IPS-18c (cell line): Measurements from ENCODE around the gene MPDZ.

Experiments used
- H3K4me3 ChIP-seq: 2 replicates; pipeline ENCODE4 v1.7.0; 2013; ENCODE audit warnings: low read depth, mild to moderate bottlenecking, low read length, moderate library complexity; ENCODE audit not compliant: insufficient read depth
- H3K9me3 ChIP-seq: one replicate; pipeline ENCODE4 v1.6.1; 2013; ENCODE audit warnings: mild to moderate bottlenecking, low read length, moderate library complexity; ENCODE audit not compliant: control insufficient read depth, insufficient read depth

Gene MPDZ

DNA sequence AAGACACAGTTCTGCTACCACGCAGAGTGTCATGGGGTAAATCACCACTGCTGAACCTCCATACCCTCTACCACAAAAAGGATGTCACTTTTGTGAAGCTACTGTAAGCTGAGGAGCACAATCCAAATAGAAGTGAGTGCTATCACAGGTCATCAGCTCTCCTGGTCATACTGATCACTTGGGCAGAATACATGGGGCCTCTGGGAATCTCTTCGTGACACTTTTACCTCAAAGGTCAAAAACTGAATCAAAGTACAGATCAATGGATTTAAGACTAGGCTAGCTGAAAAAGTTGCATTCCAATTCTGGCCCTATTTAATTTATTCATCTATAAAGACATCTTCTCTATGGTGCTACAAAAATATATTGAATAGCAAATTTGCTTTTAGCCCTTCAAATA is 115.5 kb downstream of the MPDZ start:
- no peak overlapping the region for H3K4me3 ChIP-seq
- H3K9me3 ChIP-seq = no peaks in the 10 kb centered on the region

DNA sequence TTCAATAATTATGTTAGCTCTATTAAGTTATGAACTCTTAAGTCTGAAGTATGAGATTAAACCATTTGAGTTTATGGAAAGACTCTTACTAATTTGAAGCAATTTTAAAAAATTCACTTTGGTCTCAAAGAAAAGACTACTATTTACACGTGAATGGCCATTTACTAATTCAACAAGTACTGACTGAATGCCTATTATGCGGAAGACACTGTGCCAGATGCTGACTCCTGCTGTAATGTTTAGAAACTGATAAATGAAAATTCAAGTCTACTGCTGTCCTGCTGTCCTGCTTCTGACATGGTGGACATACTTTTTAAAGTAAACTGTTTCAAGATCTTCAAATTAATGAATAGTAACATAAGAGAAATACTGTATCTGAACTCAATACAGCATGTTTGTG is 116.2 kb downstream of the MPDZ start:
- Histone ChIP-seq H3K9me3 (no peaks in the 10 kb centered on the region), H3K4me3 (no peak overlapping the region)

DNA sequence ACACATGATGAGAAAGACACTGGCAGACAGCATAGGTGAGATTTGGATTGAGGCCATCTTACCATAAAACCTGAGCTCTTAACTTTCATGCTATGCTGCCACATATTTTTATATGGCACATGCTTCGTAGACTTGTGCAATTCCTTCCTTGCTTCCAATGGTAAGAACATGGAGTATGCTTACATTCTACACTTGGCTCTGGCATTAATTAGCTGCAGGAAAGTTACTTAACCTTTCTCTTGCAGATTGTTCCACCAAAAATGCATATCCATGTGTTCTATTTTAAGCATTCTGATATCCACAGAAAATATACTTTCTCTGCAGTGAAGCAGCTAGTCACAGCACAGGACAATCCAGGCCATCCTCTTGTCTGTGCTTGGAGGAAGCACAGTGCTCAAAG is 119.4 kb downstream of the MPDZ start:
- H3K4me3 ChIP-seq = no peak overlapping the region
- no peaks in the 10 kb centered on the region for H3K9me3 ChIP-seq

DNA sequence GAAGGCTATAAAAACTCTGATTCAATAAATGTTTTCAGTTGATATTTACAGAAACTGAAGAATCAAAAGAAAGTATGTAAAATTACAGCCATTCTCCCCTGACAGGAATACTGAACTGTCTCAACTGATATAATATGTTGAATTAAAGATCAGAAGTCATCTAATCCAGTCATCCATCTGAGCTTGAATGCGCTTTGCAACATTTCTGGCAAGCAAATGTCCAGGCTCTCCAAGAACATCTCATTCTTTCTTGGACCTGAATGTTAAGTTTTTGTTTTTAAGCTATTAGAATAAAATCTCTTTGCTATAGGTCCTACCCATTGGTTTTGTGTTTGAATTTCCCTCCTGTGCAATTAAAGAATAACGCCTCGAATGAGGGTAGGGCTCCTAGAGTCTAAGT is 120.5 kb downstream of the MPDZ start:
- H3K9me3 ChIP-seq = no peaks in the 10 kb centered on the region
- no peak overlapping the region for H3K4me3 ChIP-seq

DNA sequence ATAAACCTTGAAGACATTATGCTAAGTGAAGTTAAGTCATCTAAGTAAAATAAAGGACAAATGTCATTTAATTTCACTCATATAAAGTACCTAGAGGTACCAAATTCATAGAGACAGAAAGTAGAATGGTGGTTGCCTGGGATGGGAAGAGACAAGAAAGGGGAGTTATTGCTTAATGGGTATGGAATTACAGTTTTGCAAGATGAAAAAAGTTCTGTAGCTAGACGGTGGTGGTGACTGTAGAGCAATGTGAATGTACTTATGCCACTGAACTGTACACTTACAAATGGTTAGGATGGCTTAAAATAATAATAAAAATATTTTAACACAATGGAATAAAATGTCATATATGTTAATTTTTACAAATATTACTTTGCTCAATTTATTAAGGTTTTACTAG is 128.0 kb downstream of the MPDZ start:
- H3K4me3 ChIP-seq = no peak overlapping the region

DNA sequence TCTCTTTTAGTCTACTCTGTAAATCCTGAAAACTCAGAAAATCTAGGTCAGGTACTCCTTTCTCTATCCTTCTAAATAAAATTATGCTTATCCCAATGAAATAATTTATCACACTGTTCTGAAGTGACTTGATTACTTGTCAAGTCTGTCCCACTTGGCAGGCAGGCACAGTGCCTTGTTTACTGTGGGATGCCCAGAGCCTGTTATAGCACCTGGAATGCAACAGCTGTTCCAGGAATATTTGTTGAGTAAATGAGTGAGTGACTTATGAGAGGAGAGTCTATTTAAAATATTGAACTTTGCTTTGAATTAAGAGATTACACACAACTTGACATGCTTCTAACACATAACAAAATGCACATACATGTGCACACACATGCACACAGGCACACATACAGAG is 130.0 kb downstream of the MPDZ start:
- H3K9me3 ChIP-seq = no peaks in the 10 kb centered on the region
- H3K4me3 ChIP-seq = no peak overlapping the region

More for the DNA sequence above, 128.0 kb downstream of the MPDZ start:
- no peaks in the 10 kb centered on the region for H3K9me3 ChIP-seq

DNA sequence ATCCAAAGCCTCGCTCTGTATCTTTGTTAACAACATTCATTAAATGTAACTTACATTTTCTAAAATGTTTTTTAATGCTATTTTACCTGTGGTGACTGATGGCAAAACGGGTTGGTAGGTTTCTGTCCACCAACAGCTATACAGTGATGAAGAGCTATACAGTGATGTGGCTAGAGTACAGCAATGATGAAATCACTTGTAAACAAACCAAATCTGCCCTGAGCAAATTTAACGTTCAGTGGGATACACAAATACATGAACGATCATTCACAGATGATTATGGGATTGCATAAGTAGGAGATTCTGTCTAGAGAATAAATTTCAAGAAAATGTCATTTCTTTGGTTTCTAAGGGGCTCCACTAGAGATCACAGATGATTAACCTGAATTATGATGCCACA is 132.7 kb downstream of the MPDZ start:
- Histone ChIP-seq H3K9me3 (no peaks in the 10 kb centered on the region), H3K4me3 (no peak overlapping the region)

DNA sequence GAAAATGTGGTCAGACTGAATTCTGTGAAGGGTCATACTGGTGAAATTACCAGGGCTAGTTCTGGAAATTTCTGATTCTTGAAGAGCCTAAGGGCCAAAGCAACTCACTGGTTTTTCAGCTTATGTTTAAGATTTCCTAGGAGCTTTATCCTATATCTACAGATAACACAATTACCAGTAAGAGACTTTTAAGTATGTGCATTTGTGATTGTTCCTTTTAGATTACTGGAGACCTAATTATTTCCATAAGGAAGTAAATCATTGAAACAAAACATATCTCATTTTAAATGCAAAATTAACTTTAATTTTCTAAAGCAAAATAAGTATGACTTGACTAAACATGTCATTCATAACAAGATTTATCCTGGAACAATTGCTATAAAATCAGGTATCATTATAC is 134.2 kb downstream of the MPDZ start:
- H3K9me3 ChIP-seq = no peaks in the 10 kb centered on the region
- no peak overlapping the region for H3K4me3 ChIP-seq

DNA sequence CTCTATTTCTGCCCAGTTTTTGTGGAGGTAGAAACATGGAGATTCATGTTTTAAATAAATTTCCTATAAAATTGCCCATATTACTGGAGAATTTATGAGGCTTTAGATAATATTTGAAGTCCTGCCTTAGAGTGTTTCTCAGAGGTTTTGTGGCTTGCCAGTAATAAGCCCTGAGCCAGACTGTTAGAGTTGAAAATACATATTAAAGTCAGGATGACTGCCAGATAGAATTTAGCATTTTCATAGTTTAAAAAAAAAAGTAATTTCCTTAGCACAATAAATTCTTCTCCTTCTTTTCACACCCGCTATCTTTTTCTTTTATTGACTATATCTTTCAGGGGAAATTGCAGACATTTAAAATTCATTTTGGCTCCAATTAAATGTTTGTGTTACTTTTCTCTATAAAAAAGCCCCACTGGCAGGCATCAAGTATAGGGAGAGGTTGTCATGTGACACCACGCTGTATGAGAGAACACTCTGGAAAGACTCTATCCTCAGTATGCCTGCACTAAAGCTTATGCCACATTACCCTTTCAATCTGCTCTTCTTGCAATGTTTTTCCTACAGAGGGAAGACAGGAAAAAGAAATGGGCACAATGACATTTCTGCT is 135.2 kb downstream of the MPDZ start:
- Histone ChIP-seq H3K4me3 (no peak overlapping the region), H3K9me3 (no peaks in the 10 kb centered on the region)

DNA sequence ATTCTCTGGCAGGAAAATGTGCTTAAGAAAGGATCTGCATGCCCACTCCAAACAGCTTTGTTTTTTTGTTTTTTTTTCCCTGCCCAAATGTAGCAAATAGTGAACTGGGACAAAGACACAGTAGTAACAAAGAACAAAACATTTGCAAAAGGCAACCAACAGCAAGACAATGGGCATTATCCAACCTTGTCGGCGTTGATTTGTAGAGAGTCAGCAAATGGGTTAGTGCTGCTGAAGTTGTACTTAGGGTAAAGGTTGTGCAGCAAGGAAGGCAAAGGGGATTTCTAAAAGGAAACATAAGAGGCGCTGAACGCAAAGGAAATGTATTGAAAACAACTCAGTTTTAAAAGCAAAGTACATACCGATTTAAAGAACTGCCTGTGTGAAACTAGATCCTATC is 136.2 kb downstream of the MPDZ start:
- Histone ChIP-seq H3K4me3 (no peak overlapping the region), H3K9me3 (no peaks in the 10 kb centered on the region)

DNA sequence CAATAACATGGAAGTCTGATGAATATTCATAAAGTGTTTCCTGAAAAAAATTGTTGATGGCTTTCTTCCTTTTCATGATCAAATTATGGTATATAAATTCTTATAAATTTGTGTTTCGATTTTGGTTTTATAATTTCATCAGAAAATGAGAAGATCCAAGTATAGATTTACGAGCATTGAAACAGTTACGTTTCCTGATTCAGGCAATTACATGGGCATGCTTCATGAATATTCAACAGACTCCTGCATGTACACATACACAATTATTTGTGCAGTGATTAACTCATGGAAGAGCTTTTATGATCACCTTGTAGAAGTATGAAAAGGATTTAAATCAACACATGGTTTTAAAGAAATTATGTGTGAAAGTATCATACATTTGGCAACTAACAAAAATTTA is 136.7 kb downstream of the MPDZ start:
- H3K9me3 ChIP-seq = no peaks in the 10 kb centered on the region
- no peak overlapping the region for H3K4me3 ChIP-seq

DNA sequence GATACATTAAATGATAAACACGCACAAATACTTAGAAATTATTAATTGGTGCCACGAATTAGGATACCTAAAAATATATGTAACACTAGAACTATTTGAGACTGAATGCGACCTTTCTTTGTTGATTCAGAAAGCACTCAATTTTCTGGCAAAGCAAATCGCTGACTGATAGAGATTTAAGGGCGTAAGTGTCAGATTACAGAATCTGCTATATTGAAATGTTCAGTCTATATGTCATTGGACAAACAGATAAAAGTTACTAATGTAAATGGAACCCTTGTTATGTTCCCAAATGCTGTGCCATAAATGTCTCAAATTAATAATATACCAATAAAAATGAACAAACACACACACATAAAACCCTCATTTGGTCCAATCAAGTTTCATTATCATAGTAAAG is 137.9 kb downstream of the MPDZ start:
- H3K9me3 ChIP-seq = no peaks in the 10 kb centered on the region
- H3K4me3 ChIP-seq = no peak overlapping the region

DNA sequence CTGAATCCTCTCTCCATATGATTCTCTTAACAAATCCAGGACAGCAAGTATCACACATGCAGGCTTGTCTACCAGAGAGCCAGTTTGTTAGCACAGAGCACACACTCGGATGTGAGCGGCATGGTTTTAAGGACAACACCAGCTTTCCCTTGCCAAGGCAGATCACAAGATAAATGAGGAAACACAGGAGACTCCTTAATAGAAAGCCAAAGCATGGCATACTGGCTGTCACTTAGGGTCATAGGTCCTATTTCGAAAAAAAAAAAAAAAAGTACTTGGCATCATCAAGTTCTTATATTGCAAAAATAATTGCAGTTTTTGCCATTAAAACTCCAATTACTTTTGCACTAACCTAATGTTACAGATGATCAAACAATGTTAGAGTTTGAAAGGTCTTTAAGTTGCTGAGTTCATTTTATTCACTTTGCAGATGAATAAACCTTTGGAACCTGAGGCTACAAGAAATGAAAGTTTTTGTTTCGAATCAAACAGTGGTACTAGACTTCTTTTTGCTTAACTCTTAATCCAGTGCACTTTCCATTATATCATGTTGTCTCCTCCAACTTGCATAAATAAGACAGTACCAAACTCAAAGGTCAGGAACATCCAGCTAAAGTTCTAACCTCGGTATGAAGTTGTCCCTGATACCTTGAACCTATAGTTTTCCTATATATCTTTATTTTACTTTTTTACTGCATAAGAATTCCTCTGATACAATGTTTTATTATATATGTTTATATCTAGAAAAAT is 138.5 kb downstream of the MPDZ start:
- Histone ChIP-seq H3K9me3 (no peaks in the 10 kb centered on the region), H3K4me3 (no peak overlapping the region)

DNA sequence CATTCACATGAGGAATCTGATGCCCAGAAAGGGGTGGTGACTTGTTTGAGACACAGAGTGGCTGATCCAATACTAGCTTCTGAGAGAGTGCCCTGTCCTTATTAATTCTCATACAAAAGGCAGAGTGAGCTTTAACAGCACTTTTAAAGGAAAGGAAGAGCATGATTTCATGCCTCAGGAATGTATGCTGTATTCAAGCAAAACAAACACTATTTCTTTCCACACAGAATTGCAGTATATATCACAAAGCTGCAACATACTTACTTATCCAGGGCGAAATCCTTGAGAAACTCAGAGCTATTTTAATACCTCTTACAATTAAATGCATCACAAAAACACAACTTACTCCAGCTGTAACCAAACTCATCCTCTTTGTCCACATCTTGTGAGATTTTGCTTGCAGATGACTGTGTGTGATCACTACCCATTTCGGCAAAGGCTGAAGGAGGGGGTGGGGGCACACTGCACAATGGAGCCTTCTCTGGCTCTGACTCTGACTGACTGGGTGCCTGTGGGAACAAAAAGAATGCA is 139.8 kb downstream of the MPDZ start:
- Histone ChIP-seq H3K4me3 (no peak overlapping the region), H3K9me3 (no peaks in the 10 kb centered on the region)

DNA sequence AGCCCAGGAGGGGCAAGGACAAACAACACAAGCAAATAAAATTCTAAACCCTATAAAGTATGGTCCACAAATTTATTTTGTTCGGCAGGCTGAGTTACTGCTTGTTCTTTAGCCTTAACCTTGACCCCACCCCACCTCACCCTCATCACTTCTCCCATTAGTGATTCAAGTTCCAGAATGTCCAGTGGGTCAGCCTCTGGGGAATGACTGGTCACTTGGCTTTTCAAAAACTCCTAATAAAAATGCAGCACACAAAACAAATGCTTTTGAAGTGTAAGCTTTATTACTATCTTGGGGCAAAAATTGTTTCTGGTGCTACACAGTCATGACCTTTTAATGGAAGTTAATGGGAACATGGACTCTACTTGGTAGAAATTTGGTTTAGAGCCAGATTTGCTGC is 142.1 kb downstream of the MPDZ start:
- Histone ChIP-seq H3K9me3 (no peaks in the 10 kb centered on the region), H3K4me3 (no peak overlapping the region)

DNA sequence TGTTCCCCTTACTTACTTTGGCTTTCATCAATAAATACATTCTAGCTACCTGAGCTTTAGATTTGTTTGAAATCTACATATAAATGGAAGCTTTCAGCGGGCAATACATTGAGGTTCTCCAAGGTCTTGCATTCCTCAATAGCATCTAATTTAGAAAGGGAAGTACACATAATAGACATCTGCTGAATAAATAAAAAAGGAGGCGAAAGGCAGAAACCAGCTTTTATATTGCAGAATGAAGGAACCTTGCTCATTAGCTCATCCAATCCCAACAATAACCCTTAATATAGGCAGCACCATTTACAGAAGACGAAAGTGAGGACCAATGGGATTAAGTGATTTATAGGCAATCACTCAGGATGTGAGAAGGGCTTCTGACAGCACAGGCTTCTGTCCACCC is 147.5 kb downstream of the MPDZ start:
- H3K4me3 ChIP-seq = no peak overlapping the region
- no peaks in the 10 kb centered on the region for H3K9me3 ChIP-seq

DNA sequence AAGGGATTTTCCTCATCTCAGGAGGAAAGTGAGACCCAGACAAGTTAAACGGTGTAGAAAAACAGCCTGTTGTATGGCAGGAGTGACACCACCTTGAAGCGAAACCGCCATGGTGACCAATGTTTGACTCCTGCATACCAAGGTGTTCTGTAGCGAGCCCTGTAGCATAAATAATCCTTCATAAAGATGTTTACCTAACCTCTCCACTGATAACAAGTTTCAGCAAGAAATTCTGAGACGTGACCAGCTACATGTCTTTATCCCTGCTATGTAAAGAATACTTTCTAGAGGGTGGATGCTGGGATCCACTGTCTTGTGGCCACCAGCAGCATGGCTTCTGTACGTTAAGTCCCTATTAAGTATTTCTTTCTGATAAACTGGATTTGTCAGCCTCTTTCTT is 148.1 kb downstream of the MPDZ start:
- no peak overlapping the region for H3K4me3 ChIP-seq
- no peaks in the 10 kb centered on the region for H3K9me3 ChIP-seq

DNA sequence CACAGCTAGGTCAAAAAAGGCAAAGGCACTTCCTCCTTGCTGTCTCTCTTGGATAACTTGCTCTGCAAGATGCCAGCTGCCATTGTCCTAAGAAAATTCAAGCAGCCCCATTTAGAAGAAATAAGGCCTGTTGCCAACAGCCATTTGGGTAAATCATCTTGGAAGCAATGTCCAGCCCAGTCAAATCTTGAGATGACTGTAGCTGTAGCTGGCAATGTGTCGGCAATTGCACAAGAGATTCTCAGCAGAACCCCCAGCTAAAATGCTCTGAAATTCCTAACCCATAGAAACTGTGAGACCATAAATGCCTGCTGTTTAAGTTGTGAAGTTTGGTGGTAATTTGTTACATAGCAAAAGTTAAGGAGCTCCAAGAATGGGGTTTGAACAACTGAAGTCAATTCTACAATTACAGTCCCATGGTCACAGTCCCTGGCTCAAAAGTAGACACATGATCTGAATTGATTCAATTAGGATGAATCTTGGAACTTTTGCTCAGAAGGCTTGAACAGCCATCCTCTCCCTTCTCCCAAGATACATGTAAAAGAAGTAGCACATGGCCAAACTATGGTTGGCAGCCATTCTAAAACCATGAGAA is 151.1 kb downstream of the MPDZ start:
- no peaks in the 10 kb centered on the region for H3K9me3 ChIP-seq
- no peak overlapping the region for H3K4me3 ChIP-seq
